Urinary bladder (tissue), 4 donors: ENCODE measurements around the gene MED13. TPM values are rescaled to one million over a fixed set of nuclear protein-coding genes. Genes with fewer than 3 reads are reported as not detected.
"Not testable (repeated sequence)": the region's sequence is repeated elsewhere in the genome, so short reads cannot be mapped to it uniquely, and the experiment has no call there.

ENCODE experiments used
- DNase-seq: peaks from one replicate; pipeline ENCODE4 v3.0.0-alpha.2; 2015; ENCODE audit errors: extremely low spot score
- H3K27ac ChIP-seq: one replicate; pipeline ENCODE4 v1.5.1; 2013; ENCODE audit warnings: low read depth, mild to moderate bottlenecking, moderate library complexity
- H3K36me3 ChIP-seq: one replicate; pipeline ENCODE4 v1.6.1; 2013; ENCODE audit warnings: mild to moderate bottlenecking, moderate library complexity; ENCODE audit not compliant: insufficient read depth
- H3K4me1 ChIP-seq: one replicate; pipeline ENCODE4 v1.6.1; 2013; ENCODE audit warnings: mild to moderate bottlenecking, moderate library complexity; ENCODE audit not compliant: insufficient read depth
- H3K4me3 ChIP-seq: one replicate; pipeline ENCODE4 v1.5.1; 2013; ENCODE audit warnings: low read depth, low read length
- WGBS: extraction: QIAGEN DNeasy Blood & Tissue Kit; methylation state at CpG from one replicate; pipeline ENCODE4 v1.1.7; 2013; 5-methylcytosine and 5-hydroxymethylcytosine counted together
- polyA plus RNA-seq: library from polyadenylated mRNA; stranded (reverse); fragments of 200-250 nt; gene quantifications from one replicate; pipeline ENCODE4 v1.2.3, GENCODE V29; 2013
- total RNA-seq: library from RNA; depleted of rRNA; stranded (reverse); fragments of >200 nt; gene quantifications from one replicate; pipeline ENCODE4 v1.2.3, GENCODE V29; 2014
- donor health status: healthy with polysubstance abuse.
- donor health status: healthy.

The MED13 gene
- total and polyA plus RNA-seq, 2 donors = 12.1 to 113 TPM

DNA sequence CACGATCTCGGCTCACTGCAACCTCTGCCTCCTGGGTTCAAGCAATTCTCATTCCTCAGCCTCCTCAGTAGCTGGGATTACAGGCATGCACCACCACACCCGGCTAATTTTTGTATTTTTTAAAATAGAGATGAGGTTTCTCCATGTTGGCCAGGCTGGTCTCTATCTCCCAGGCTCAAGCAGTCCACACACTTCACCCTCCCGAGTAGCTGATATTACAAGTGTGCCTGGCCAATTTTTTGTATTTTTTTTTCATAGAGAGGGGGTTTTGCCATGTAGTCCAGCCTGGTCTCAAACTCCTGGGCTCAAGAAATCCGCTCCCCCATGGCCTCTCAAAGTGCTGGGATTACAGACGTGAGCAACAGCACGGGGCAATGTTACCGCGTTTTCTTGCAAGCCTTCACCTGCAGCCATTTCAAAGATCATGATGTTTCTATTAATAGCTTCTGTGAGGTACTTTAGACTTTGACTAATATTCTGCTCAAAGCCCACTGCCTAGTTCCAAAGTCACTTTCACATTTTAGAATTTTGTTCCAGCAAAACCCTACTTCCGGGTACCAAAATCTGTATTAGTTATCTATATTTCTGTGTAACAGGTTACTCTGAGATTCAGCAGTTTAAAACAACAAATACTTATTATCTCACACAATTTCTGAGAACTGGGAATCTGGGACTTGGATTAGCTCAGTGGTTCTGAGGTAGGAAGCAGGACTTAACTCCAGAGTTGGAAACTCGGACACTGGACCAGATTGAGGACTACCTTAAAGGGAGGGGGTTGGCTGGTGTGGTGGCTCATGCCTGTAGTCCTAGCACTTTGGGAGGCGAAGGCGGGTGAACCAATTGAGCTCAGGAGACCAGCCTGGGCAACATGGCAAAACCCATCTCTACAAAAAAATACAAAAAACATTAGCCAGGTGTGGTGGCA, 12.0 kb upstream of the MED13 start:
- H3K4me1 ChIP-seq = no peaks in the 10 kb centered on the region
- DNase-seq = no peak
- WGBS = 87% methylated on average over 13 of the region's 13 CpGs
- no peaks in the 10 kb centered on the region for H3K36me3 ChIP-seq
- no peak overlapping the region for H3K4me3 ChIP-seq
- H3K27ac ChIP-seq = no peak overlapping the region

DNA sequence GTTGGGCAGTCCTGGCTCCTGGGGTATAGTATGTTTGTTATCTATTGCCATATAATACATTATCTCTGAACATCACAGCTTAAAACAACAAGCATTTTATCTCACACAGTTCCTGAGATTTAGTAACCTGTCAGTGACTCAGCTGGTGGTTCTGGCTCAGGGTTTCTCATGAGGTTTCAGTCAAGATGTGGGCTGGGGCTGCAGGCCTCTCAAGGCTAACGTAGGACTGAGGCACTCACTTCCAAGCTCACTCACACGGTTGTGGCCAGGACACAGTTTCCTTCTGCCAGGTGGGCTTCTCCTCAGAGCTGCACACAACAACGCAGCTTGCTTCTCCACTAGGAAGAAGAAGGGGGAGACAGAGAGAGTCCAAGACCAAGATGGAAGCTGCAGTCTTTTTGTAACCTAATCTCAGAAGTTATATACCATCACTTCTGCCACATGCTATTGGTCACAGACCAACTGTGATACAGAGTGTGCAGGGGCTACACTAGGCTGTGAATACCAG, 10.3 kb upstream of the MED13 start:
- no peak for DNase-seq

DNA sequence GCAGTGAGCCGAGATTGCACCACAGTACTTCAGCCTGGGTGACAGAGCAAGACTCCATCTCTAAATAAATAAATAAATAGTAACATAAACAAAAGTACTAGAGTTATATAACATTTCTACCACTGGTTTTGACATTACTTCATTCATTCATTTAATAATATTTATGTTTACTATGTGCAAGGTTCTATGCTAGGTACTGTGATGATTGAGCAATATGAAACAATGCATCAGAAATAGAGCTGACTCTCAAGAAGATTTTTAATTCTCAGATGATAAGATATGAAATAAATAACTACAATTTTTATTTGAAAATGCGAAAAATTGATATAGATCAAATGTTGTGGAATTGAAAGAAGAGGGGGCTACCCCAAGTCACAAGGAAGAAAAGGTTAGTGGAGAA, 8.9 kb upstream of the MED13 start:
- DNase-seq = no peak
- H3K27ac ChIP-seq = no peak overlapping the region
- H3K36me3 ChIP-seq = no peaks in the 10 kb centered on the region
- no peak overlapping the region for H3K4me3 ChIP-seq
- 91% methylated on average over 2 of the region's 2 CpGs for WGBS
- no peaks in the 10 kb centered on the region for H3K4me1 ChIP-seq

More for the DNA sequence above, 10.3 kb upstream of the MED13 start:
- no peak overlapping the region for H3K27ac ChIP-seq
- H3K36me3 ChIP-seq = no peaks in the 10 kb centered on the region
- WGBS = 73% methylated on average over 3 of the region's 3 CpGs
- no peaks in the 10 kb centered on the region for H3K4me1 ChIP-seq
- H3K4me3 ChIP-seq = no peak overlapping the region

DNA sequence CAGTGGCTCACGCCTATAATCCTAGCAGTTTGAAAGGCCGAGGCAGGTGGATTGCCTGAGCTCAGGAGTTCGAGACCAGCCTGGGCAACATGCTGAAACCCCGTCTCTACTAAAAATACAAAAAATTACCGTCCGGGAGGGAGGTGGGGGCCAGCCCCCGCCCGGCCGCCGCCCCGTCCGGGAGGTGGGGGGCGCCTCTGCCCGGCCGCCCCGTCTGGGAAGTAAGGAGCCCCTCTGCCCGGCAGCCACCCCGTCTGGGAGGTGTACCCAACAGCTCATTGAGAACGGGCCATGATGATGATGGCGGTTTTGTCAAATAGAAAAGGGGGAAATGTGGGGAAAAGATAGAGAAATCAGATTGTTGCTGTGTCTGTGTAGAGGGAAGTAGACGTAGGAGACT, 7.8 kb upstream of the MED13 start:
- 90% methylated on average over 21 of the region's 21 CpGs for WGBS
- not testable (repeated sequence) for DNase-seq

DNA sequence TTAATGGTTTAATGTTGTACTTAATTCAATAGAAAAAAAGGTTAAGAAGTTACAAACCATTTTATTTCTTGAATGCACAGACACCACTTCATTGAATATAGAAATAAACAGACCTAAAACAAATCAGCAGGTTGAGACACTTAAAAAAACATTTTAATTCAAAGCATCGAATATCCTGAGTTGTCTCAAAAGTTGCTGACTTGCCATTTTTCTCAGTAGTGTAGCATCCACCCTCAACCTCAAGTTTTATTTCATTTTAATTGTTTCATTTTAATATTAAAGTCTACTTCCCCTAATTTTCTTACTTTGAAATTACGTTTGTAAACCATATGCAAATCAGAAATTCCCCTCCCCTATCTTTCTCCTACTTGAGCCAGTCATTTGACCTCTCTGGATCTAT, 5.8 kb upstream of the MED13 start:
- no peak for DNase-seq
- WGBS = 82% methylated on average over 2 of the region's 2 CpGs
- no peaks in the 10 kb centered on the region for H3K36me3 ChIP-seq
- no peak overlapping the region for H3K27ac ChIP-seq
- H3K4me3 ChIP-seq = no peak overlapping the region
- H3K4me1 ChIP-seq = no peaks in the 10 kb centered on the region

More for the DNA sequence above, 7.8 kb upstream of the MED13 start:
- H3K4me3 ChIP-seq, H3K4me1 ChIP-seq, H3K27ac ChIP-seq, H3K36me3 ChIP-seq: not testable (repeated sequence)

DNA sequence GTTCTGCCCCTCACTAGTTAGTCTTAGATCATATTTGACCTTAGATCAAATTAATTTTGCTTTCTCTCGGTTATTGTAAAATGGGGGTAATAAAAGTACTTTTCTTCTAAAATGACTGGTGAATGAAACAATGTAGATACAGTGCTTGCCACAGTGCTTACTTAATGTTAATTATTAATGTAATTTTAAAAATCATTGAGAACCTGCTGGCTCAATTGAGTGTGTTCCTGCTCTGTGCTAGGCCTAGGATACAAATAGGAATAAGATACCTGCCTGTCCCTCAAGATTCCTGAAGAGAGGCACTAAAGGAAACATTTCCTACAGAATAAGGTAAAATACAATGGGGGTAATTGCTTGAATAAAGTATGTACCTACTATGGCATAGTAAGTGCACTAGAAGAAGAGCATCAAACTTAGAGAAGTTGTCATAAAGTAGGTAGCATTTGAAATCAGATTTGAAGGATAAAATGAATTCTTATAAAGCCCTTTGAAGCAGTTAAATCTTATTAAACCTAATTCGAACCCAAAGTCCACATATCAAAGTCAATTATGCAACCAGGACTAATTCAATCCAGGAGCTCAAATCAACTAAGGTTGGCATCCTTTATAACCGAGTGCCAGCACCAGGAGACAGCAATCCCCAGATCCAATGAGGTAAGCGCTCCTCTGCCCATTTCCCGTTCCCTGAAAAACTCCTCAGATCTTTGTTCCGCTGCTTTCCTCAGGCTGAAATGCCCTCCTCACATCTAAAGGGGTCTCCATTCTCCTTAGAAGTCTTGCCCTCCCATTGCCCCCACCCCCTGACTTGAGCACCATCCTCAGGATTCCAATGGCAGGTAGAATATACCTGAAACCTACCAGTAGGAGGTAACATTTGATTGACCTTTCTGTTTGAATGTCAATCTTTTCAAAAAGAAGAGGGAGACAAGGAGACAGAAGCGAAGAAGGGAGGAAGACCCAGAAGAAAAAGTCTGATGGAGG, 2.4 kb upstream of the MED13 start:
- 91% methylated on average over 7 of the region's 7 CpGs for WGBS
- Histone ChIP-seq H3K27ac (no peak overlapping the region), H3K4me3 (no peak overlapping the region), H3K4me1 (no peaks in the 10 kb centered on the region), H3K36me3 (no peaks in the 10 kb centered on the region)
- DNase-seq = no peak

DNA sequence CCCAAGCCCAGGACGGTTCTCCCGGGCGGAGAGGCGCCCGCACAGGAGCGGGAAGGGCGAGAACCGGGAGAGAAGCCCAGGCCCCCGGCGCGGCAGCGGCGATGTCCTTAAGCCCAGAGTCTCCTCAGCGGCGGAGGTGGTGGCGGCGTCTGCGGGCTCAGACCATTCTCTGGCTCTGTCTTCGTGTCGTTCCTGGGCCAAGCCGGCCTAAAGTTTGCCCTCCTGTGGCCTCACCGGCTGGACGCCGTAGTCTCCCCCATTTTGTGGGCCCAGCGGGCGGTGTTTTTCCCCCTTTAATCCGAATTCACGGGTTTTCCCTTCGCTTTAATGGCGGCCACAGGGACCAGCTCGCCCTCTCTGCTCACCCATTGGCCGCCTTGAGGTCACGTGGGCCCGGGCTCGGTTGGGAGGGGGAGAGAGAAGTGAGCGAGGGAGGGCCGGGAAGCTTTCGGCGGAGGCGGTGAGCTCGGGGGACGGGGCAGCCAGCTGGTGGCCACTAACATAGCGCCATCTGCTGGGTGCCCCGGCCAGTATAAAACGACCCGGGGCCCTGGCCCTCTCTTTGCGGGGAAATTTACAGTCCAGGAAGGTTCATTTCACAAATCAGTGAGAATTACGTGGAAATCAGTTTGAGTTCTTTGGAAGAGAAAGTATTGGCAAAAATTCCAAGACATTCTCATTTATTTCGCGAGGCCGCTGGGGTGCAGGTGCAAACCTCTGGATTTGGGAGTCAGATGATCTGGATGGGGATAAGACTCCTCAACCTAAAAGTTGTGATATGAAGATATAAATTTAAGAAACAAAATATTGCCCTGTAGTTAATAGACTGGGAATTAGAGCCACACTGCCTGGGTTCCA, 762 bp upstream of the MED13 start:
- Histone ChIP-seq H3K4me3 (peak overlapping the region; percentile 73), H3K36me3 (no peaks in the 10 kb centered on the region), H3K4me1 (no peaks in the 10 kb centered on the region), H3K27ac (peak overlapping the region; percentile 98)
- DNase-seq = peak; percentile 95
- 1% methylated on average over 51 of the region's 51 CpGs for WGBS

DNA sequence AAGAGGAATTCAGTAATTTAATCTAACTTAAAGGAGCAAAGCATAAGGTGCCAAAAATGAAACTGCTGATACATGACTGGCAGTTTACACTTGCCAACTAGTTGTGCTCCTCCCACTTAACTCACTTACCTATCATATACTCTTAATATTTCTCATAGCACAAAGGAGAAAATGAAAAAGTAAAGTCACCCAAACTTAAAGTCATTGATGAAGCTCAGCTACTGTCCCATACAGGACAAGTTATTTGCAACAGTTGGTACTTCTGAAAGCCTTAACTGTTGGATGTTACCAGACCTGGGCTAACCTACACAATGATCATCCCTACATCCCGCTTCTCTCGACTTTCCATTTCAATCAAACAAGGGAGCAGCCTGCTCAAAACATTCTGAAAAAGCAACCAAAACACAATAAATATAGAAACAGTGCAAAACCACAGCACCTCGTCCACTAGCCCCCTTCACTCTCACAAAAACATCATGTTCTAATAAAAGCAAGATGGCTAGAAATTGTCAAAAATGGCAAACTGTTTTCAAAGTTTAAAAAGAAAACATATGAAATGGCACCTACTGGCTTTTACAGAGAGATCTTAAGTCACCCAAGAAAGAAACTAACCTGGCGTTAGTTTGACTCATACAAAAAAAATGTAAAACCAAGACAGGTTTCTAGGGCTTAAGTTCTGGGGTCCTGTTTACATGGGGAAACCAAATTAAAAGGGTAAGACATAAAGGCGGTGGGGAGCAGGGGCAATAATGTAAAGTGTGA, 868 bp downstream of the MED13 start:
- Histone ChIP-seq H3K27ac (peak overlapping the region; percentile 78), H3K36me3 (no peaks in the 10 kb centered on the region), H3K4me1 (peaks cover 2% of the 10 kb centered on the region), H3K4me3 (peak overlapping the region; percentile 73)
- WGBS = 3% methylated on average over 5 of the region's 5 CpGs
- no peak for DNase-seq

DNA sequence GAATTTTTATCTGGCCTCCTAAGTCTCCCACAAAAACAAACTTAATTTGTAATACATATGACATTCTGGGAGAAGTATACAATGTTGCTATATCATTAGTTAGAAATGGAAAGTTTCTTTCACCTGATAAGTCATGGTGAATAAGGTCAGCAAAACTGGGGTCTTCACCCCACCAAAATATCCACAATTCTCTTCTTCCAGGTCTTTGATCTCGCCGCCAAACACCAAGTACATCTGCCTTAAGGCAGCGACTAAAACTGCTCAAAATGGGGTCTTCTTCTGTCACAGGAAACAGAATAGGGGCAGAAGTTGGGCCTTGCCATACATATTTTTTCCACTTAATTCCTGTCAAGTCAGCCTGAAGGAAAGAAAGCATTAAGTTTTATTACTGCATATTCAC, 2.1 kb downstream of the MED13 start:
- WGBS = 56% methylated on average over 3 of the region's 3 CpGs
- Histone ChIP-seq H3K27ac (no peak overlapping the region), H3K4me1 (peaks cover 2% of the 10 kb centered on the region), H3K36me3 (no peaks in the 10 kb centered on the region), H3K4me3 (no peak overlapping the region)
- no peak for DNase-seq

DNA sequence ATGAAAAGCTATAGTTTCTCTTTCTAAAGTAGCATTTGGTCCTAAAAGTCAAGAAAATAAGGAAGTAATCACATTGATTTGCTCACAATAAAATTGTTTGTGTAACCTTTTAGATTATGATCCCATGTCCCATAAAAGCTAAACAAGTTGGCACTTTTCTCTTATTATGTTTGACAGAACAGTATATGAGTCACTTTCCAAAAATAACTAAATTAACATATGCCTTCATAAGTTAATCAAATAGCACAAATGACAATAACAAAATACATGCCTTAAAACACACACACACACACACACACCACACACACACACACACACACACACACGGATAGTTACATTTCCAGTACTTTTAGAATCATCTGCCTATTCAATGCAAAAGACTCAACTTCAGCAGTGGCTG, 2.8 kb downstream of the MED13 start:
- DNase-seq = no peak
- WGBS = 4% methylated on average over 1 of the region's 1 CpG
- H3K4me3 ChIP-seq = no peak overlapping the region
- H3K27ac ChIP-seq = no peak overlapping the region
- H3K36me3 ChIP-seq = no peaks in the 10 kb centered on the region
- peaks cover 2% of the 10 kb centered on the region for H3K4me1 ChIP-seq

DNA sequence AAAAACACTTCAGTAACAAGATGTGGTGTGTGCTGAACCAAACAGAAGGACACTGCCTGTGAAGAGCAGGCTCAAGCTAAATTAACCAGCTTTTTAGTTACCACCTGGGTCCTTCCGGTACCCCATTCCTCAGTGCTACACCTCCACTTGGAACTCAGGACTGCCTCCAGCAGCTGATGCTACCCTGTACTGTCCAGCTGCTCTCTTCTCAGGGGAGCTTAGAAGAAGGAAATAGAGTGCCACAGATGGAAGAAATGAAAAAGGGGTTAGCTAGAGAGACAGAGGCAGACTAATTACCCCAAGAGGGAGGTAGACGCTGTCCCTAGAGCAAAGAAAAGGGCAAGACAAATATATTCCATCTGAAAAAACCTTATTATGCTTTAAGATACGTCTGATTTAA, 5.7 kb downstream of the MED13 start:
- WGBS = 77% methylated on average over 3 of the region's 3 CpGs
- Histone ChIP-seq H3K36me3 (no peaks in the 10 kb centered on the region), H3K4me1 (peaks cover 2% of the 10 kb centered on the region), H3K4me3 (no peak overlapping the region), H3K27ac (no peak overlapping the region)
- no peak for DNase-seq

DNA sequence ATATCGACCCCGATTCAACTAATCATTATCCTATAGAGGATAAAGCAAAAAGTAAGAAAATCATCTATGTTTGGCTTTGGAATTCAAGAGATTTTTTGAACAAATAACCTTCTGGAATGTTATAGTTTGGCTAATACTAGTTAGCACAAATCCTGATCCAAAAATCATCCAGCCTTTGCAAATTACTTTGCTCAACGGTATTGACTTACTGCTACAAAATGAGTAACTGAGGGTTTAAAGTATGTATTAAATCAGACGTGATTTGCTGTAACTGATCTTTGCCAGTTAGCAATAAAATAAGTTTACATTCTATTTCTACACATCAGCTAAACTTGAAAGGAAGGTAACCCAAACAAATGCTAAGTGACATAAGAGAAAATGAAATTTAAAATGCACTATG, 6.5 kb downstream of the MED13 start:
- Histone ChIP-seq H3K4me3 (no peak overlapping the region), H3K27ac (no peak overlapping the region), H3K4me1 (peaks cover 2% of the 10 kb centered on the region), H3K36me3 (no peaks in the 10 kb centered on the region)
- DNase-seq = no peak
- 67% methylated on average over 4 of the region's 4 CpGs for WGBS
